GM12878 (cell line): ENCODE data around the gene ADAMTS2. TPM values are rescaled to one million over a fixed set of nuclear protein-coding genes. Genes with fewer than 3 reads are reported as not detected.

ENCODE experiments used
- ATAC-seq: fragments of 200-7000 bp; cut with Tn5 transposase; 3 replicates; pipeline ENCODE4 v1.9.1; 2020; ENCODE audit warnings: mild to moderate bottlenecking, moderate library complexity
- BruUV-seq: library from RNA; stranded (reverse); fragments of 400-500 nt; replicated peaks from 2 replicates; lab custom pipeline; 2021; lab: Mats Ljungman, UMichigan
- CTCF ChIA-PET: fragments of 300-600 bp; sonication (Branson Sonifier 250); formaldehyde crosslinking; extraction: SDS; loops from one replicate; lab custom pipeline; 2021; ENCODE audit warnings: inconsistent platforms; lab: Yijun Ruan, JAX
- POLR2A ChIA-PET: fragments of 350-600 bp; formaldehyde crosslinking; extraction: SDS; loops from one replicate; lab custom pipeline; 2021; ENCODE audit warnings: inconsistent platforms; lab: Charles Lee
- RAD21 ChIA-PET: fragments of 300-600 bp; sonication (Branson Sonifier 250); formaldehyde crosslinking; loops from one replicate; lab custom pipeline; 2023; ENCODE audit warnings: antibody characterized with exemption; ENCODE audit not compliant: unreplicated experiment; lab: Charles Lee
- SMC1A ChIA-PET: fragments of 300-600 bp; sonication (Branson Sonifier 250); formaldehyde crosslinking; loops from one replicate; lab custom pipeline; 2023; ENCODE audit not compliant: unreplicated experiment, uncharacterized antibody; lab: Charles Lee
- DNase-seq: peaks from one replicate; pipeline ENCODE4 v3.0.0-alpha.2; 2011; ENCODE audit warnings: low read depth, low spot score
- FAIRE-seq: peaks from 3 replicates; lab custom pipeline; 2011; peaks lifted over from hg19 to GRCh38; lab: Jason Lieb, UNC
- H2AFZ ChIP-seq: 2 replicates; pipeline ENCODE4 v1.6.0; 2011; ENCODE audit warnings: low read depth, low read length, control low read depth; ENCODE audit not compliant: control insufficient read depth
- H3K27ac ChIP-seq: 2 replicates; pipeline ENCODE4 v1.5.1; 2011; ENCODE audit warnings: control low read depth; ENCODE audit not compliant: control insufficient read depth, insufficient read depth
- H3K27me3 ChIP-seq, 2 experiments: replicated peaks in 1 of 2; 2 replicates each; pipeline versions ENCODE4 v1.6.0 to v1.6.1; 2011; ENCODE audit warnings: low read length in 1 of 2; ENCODE audit not compliant: control insufficient read depth in 2 of 2, insufficient read depth in 2 of 2
- H3K36me3 ChIP-seq, 2 experiments: 2 replicates each; pipeline ENCODE4 v1.5.1; 2011; ENCODE audit warnings: low read length in 1 of 2; ENCODE audit not compliant: control insufficient read depth in 2 of 2, insufficient read depth in 2 of 2
- H3K4me1 ChIP-seq: 2 replicates; pipeline ENCODE4 v1.6.1; 2011; ENCODE audit warnings: mild to moderate bottlenecking, low read length, moderate library complexity, mixed read lengths; ENCODE audit not compliant: control insufficient read depth, insufficient read depth
- H3K4me2 ChIP-seq: 2 replicates; pipeline ENCODE4 v1.6.0; 2011; ENCODE audit warnings: control low read depth; ENCODE audit not compliant: control insufficient read depth, insufficient read depth
- H3K4me3 ChIP-seq: fragments of 200-600 bp; sonication (generic); 2 replicates; pipeline ENCODE4 v1.5.1; 2016
- H3K79me2 ChIP-seq: 2 replicates; pipeline ENCODE4 v1.6.0; 2011; ENCODE audit warnings: low read length; ENCODE audit not compliant: control insufficient read depth, insufficient read depth
- H3K9ac ChIP-seq: 2 replicates; pipeline ENCODE4 v1.8.0; 2011; ENCODE audit warnings: low read length, control low read depth, mixed read lengths; ENCODE audit not compliant: control insufficient read depth, insufficient read depth
- H3K9me3 ChIP-seq: replicated peaks from 3 replicates; pipeline ENCODE4 v1.5.1; 2011; ENCODE audit warnings: mild to moderate bottlenecking, low read length; ENCODE audit not compliant: control insufficient read depth, insufficient read depth
- H4K20me1 ChIP-seq: 2 replicates; pipeline ENCODE4 v1.6.0; 2011; ENCODE audit not compliant: control insufficient read depth, insufficient read depth
- CHD4 ChIP-seq: fragments of 200-600 bp; sonication (generic); IDR thresholded peaks from 2 replicates; pipeline ENCODE4 v1.6.1; 2016; ENCODE audit warnings: mild to moderate bottlenecking
- IKZF1 ChIP-seq: fragments of 450-650 bp; conservative IDR thresholded peaks from 2 replicates; pipeline ENCODE4 v1.6.1; 2017; ENCODE audit warnings: antibody characterized with exemption, mild to moderate bottlenecking
- NRF1 ChIP-seq: conservative IDR thresholded peaks from 2 replicates; pipeline ENCODE4 v1.6.1; 2011; ENCODE audit warnings: mild to moderate bottlenecking, low read depth, low read length, improper control_type of control experiment
- RAD21 ChIP-seq: IDR thresholded peaks from 2 replicates; pipeline ENCODE4 v1.6.1; 2011; ENCODE audit warnings: mild to moderate bottlenecking, low read depth, low read length, moderate library complexity; ENCODE audit not compliant: insufficient read depth
- WGBS: methylation state at CpG from one replicate; pipeline ENCODE4 v1.1.6; 2016; ENCODE audit warnings: low lambda C conversion rate; ENCODE audit not compliant: insufficient replicate concordance, insufficient coverage; ENCODE audit errors: missing lambda C conversion rate; 5-methylcytosine and 5-hydroxymethylcytosine counted together
- in situ Hi-C: fragments of 300-500 bp; cut with MboI; formaldehyde crosslinking; loops from 9 replicates; pipeline ENCODE4 v1.14.3; 2018; ENCODE audit warnings: mixed read lengths
- intact Hi-C: fragments of 100-400 bp; cut with micrococcal nuclease; formaldehyde crosslinking; loops from one replicate; pipeline ENCODE4 v1.14.2; 2022; ENCODE audit not compliant: unreplicated experiment
- polyA plus RNA-seq, 11 experiments: library from polyadenylated mRNA; depleted of rRNA in 4 of 11; unstranded in 6 of 11; stranded (reverse) in 5 of 11; fragments of >200 nt; fragmentation: Nextera tagmentation in 4 of 11; fragmentation: Illumina TruSeq in 1 of 11; extraction: Ambion mirVana in 4 of 11; extraction: Trizol in 1 of 11; gene quantifications; 1 replicate in 1 of 11; 2 replicates in 10 of 11; pipeline versions ENCODE4 v1.2.1 to v1.2.3, GENCODE V29; 2011 to 2016; ENCODE audit warnings: inconsistent platforms in 2 of 11, missing spikeins in 2 of 11, low read depth in 1 of 11
- total RNA-seq, 4 experiments: library from RNA; depleted of rRNA in 3 of 4; stranded (reverse); fragments of >200 nt in 3 of 4; fragmentation: Illumina TruSeq in 1 of 4; extraction: Trizol in 1 of 4; gene quantifications; 2 replicates each; pipeline versions ENCODE4 v1.2.1 to v1.2.3, GENCODE V29; 2013 to 2021

Gene ADAMTS2
- total and polyA plus RNA-seq, 10 of the 15 experiments (the other 5 are each of a cell fraction or from before 2014, with no cell fraction given), result 0.03 to 0.05 TPM; not detected in 8

DNA sequence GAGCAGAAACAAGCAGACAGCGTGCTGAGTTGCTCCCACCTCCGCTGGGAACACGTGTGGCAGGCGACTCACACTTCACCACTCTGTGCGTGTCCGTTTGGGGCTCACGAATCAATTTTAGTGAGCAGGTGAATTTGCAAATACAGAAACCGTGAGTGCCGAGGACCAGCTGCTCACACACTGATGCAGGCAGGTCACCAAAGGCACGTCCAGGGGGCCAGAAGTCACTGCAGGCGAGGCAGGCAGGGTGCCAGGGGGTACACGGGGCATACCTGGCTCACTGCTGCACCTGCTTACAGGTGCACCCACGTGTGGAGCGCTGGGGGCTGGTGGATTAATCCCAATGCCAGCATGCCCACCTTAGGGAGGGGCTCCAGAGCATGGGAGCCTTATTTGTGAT is 216.3 kb downstream of the ADAMTS2 start:
- H3K27me3 ChIP-seq, result no peaks in the 10 kb centered on the region
- H3K4me1 ChIP-seq, result no peaks in the 10 kb centered on the region
- in situ Hi-C loops, result no loop called here
- RAD21 ChIA-PET, result no interaction called here
- no peak overlapping the region for H2AFZ ChIP-seq
- CTCF ChIA-PET, result no interaction called here
- no peaks in the 10 kb centered on the region for H3K79me2 ChIP-seq
- intact Hi-C loops, result no loop called here
- no peak overlapping the region for H3K4me3 ChIP-seq
- 27% methylated on average over 14 of the region's 14 CpGs for WGBS
- H3K27ac ChIP-seq, result no peak overlapping the region
- H3K9ac ChIP-seq, result no peak overlapping the region
- ATAC-seq (no peak), DNase-seq (no peak), FAIRE-seq (no peak)
- POLR2A ChIA-PET, result no interaction called here
- no TSS peak for BruUV-seq
- H3K9me3 ChIP-seq, result peaks cover 3% of the 10 kb centered on the region; the same call in 1 of the 3 replicates
- SMC1A ChIA-PET, result no interaction called here
- no peaks in the 10 kb centered on the region for H4K20me1 ChIP-seq
- no peak overlapping the region for H3K4me2 ChIP-seq
- no peak for TF ChIP-seq CHD4
- TF ChIP-seq NRF1, result no peak
- no peak for TF ChIP-seq IKZF1
- no peaks in the 10 kb centered on the region for H3K36me3 ChIP-seq

DNA sequence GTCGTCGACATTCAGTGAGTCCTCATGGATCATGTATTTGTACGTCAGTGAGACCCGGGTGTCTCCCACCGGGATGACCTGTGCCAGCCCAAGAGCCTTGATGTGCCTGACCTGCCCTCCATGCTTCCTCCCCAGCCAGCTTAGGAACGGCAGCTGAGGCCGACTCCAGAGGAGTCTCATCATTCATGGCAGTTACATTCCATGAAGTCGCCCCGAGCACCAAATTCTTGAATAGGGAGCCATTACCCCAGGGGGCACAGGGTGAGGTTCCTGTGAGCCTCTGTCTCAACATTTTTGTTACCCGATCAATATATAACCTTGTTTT is 217.3 kb downstream of the ADAMTS2 start:
- H2AFZ ChIP-seq, result no peak overlapping the region
- ChIA-PET RAD21 (no interaction called here), POLR2A (no interaction called here)
- in situ Hi-C loops (no loop called here), intact Hi-C loops (no loop called here)
- H3K27me3 ChIP-seq, result no peaks in the 10 kb centered on the region
- H3K36me3 ChIP-seq, result no peaks in the 10 kb centered on the region
- H3K9me3 ChIP-seq, result peaks cover 3% of the 10 kb centered on the region; the same call in 1 of the 3 replicates
- no peak for DNase-seq
- H3K4me1 ChIP-seq, result no peaks in the 10 kb centered on the region
- WGBS, result 72% methylated on average over 10 of the region's 10 CpGs
- no peak for TF ChIP-seq RAD21
- TF ChIP-seq, all 136 proteins: peak for 0
- Histone ChIP-seq H3K27ac (no peak overlapping the region), H3K4me3 (no peak overlapping the region), H4K20me1 (no peaks in the 10 kb centered on the region), H3K9ac (no peak overlapping the region), H3K4me2 (no peak overlapping the region), H3K79me2 (no peaks in the 10 kb centered on the region)
- ATAC-seq (no peak), FAIRE-seq (no peak)
- ChIA-PET CTCF (no interaction called here), SMC1A (no interaction called here)
- BruUV-seq, result no TSS peak
